GM19035 (cell line): ENCODE measurements around the gene DENND1A.

ENCODE experiments used
- ATAC-seq: cut with Tn5 transposase; IDR thresholded peaks from one replicate; pipeline ENCODE4 v1.9.1; 2021; ENCODE audit not compliant: unreplicated experiment

The DENND1A gene

GRCh38 chr9:123511326-123512277 lies 418.3 kb downstream of the DENND1A start:
- ATAC-seq, result no peak

GRCh38 chr9:123509646-123510045 lies 420.3 kb downstream of the DENND1A start:
- no peak for ATAC-seq

GRCh38 chr9:123508048-123508447 lies 421.9 kb downstream of the DENND1A start:
- no peak for ATAC-seq

GRCh38 chr9:123505496-123505895 lies 424.4 kb downstream of the DENND1A start:
- ATAC-seq, result no peak

GRCh38 chr9:123500336-123500735 lies 429.6 kb downstream of the DENND1A start:
- no peak for ATAC-seq

- no peak for ATAC-seq
Observed at GRCh38 chr9:123497830-123498229, 432.1 kb downstream of the DENND1A start.

- no peak for ATAC-seq
Observed at GRCh38 chr9:123495731-123496130, 434.2 kb downstream of the DENND1A start.

GRCh38 chr9:123493627-123494026 lies 436.3 kb downstream of the DENND1A start:
- no peak for ATAC-seq

GRCh38 chr9:123490688-123491087 lies 439.2 kb downstream of the DENND1A start:
- ATAC-seq, result no peak

- ATAC-seq, result no peak
Observed at GRCh38 chr9:123488722-123489321, 441.1 kb downstream of the DENND1A start.

- no peak for ATAC-seq
Observed at GRCh38 chr9:123487944-123488548, 441.9 kb downstream of the DENND1A start.

GRCh38 chr9:123486431-123486830 lies 443.5 kb downstream of the DENND1A start:
- ATAC-seq, result no peak

GRCh38 chr9:123485216-123485615 lies 444.7 kb downstream of the DENND1A start:
- no peak for ATAC-seq

- no peak for ATAC-seq
Observed at GRCh38 chr9:123484130-123484529, 445.8 kb downstream of the DENND1A start.

- ATAC-seq, result no peak
Observed at GRCh38 chr9:123483191-123483803, 446.6 kb downstream of the DENND1A start.

- ATAC-seq, result no peak
Observed at GRCh38 chr9:123482295-123482968, 447.5 kb downstream of the DENND1A start.

- no peak for ATAC-seq
Observed at GRCh38 chr9:123481209-123481865, 448.6 kb downstream of the DENND1A start.

- ATAC-seq, result no peak
Observed at GRCh38 chr9:123480791-123481190, 449.1 kb downstream of the DENND1A start.

- ATAC-seq, result no peak
Observed at GRCh38 chr9:123480096-123480495, 449.8 kb downstream of the DENND1A start.

GRCh38 chr9:123478967-123479602 lies 450.8 kb downstream of the DENND1A start:
- no peak for ATAC-seq
